HG03025 (cell line): ENCODE measurements around the gene SLC28A3.
"Not testable (repeated sequence)": the region's sequence is repeated elsewhere in the genome, so short reads cannot be mapped to it uniquely, and the experiment has no call there.

Experiments used
- ATAC-seq: cut with Tn5 transposase; IDR thresholded peaks from one replicate; pipeline ENCODE4 v1.9.1; 2021; ENCODE audit warnings: mild to moderate bottlenecking, moderate library complexity; ENCODE audit not compliant: unreplicated experiment, low FRiP score

SLC28A3 gene

GRCh38 chr9:84340535-84340934 lies at the start of gene SLC28A3:
TSS of gene SLC28A3 (minus strand) at chr9:84340758. CDS start at chr9:84340633, 125 bp downstream.
- ATAC-seq: no peak

GRCh38 chr9:84390254-84390653 lies 49.7 kb upstream of the SLC28A3 start:
- not testable (repeated sequence) for ATAC-seq

- ATAC-seq: no peak
These were observed 47.3 kb upstream of the SLC28A3 start for GRCh38 chr9:84387821-84388220.

- no peak for ATAC-seq
These were observed 46.2 kb upstream of the SLC28A3 start for GRCh38 chr9:84386753-84387152.

GRCh38 chr9:84385386-84386040 lies 45.0 kb upstream of the SLC28A3 start:
- no peak for ATAC-seq

- no peak for ATAC-seq
These were observed 44.1 kb upstream of the SLC28A3 start for GRCh38 chr9:84384617-84385016.

GRCh38 chr9:84383178-84383577 lies 42.6 kb upstream of the SLC28A3 start:
- no peak for ATAC-seq

- no peak for ATAC-seq
These were observed 42.2 kb upstream of the SLC28A3 start for GRCh38 chr9:84382720-84383119.

GRCh38 chr9:84381508-84381907 lies 41.0 kb upstream of the SLC28A3 start:
- ATAC-seq: no peak

- ATAC-seq: no peak
These were observed 39.2 kb upstream of the SLC28A3 start for GRCh38 chr9:84379740-84380139.

GRCh38 chr9:84375954-84376353 lies 35.4 kb upstream of the SLC28A3 start:
- ATAC-seq: no peak

GRCh38 chr9:84374516-84374915 lies 34.0 kb upstream of the SLC28A3 start:
- no peak for ATAC-seq

GRCh38 chr9:84374013-84374412 lies 33.5 kb upstream of the SLC28A3 start:
- ATAC-seq: no peak

- ATAC-seq: no peak
These were observed 31.2 kb upstream of the SLC28A3 start for GRCh38 chr9:84371737-84372136.

GRCh38 chr9:84368601-84369000 lies 28.0 kb upstream of the SLC28A3 start:
- no peak for ATAC-seq

- not testable (repeated sequence) for ATAC-seq
These were observed 27.2 kb upstream of the SLC28A3 start for GRCh38 chr9:84367726-84368125.

- no peak for ATAC-seq
These were observed 26.1 kb upstream of the SLC28A3 start for GRCh38 chr9:84366683-84367082.

GRCh38 chr9:84364894-84365490 lies 24.4 kb upstream of the SLC28A3 start:
- ATAC-seq: not testable (repeated sequence)

- no peak for ATAC-seq
These were observed 21.1 kb upstream of the SLC28A3 start for GRCh38 chr9:84361645-84362044.

GRCh38 chr9:84357275-84357674 lies 16.7 kb upstream of the SLC28A3 start:
- ATAC-seq: no peak

- ATAC-seq: no peak
These were observed 13.5 kb upstream of the SLC28A3 start for GRCh38 chr9:84354035-84354434.

- ATAC-seq: no peak
These were observed 9.1 kb upstream of the SLC28A3 start for GRCh38 chr9:84349671-84350070.
